K562 (cell line): ENCODE data around the gene CCDC71L. TPM values are rescaled to one million over a fixed set of nuclear protein-coding genes. Genes with fewer than 3 reads are reported as not detected.

Source experiments
- ARID1B ChIP-seq: fragments of 450-650 bp; IDR thresholded peaks from 2 replicates; pipeline ENCODE4 v1.6.1; 2016; ENCODE audit warnings: antibody characterized with exemption, mild to moderate bottlenecking, inconsistent platforms
- C11orf30 ChIP-seq: fragments of 450-650 bp; IDR thresholded peaks from 2 replicates; pipeline ENCODE4 v1.6.1; 2016; ENCODE audit warnings: low read depth, mild to moderate bottlenecking
- CBFA2T2 ChIP-seq: fragments of 450-650 bp; conservative IDR thresholded peaks from 2 replicates; pipeline ENCODE4 v1.6.1; 2017; ENCODE audit warnings: mild to moderate bottlenecking
- CHD2 ChIP-seq: IDR thresholded peaks from 2 replicates; pipeline ENCODE4 v1.6.1; 2011; ENCODE audit warnings: low read depth, low read length
- DNMT1 ChIP-seq: fragments of 450-650 bp; IDR thresholded peaks from 2 replicates; pipeline ENCODE4 v1.6.1; 2016; ENCODE audit warnings: antibody characterized with exemption, mild to moderate bottlenecking
- EP400 ChIP-seq: fragments of 450-650 bp; IDR thresholded peaks from 2 replicates; pipeline ENCODE4 v1.6.1; 2017; ENCODE audit warnings: antibody characterized with exemption, mild to moderate bottlenecking, moderate library complexity
- FOS ChIP-seq: IDR thresholded peaks from 3 replicates; pipeline ENCODE4 v1.6.1; 2011; ENCODE audit not compliant: insufficient read length; ENCODE audit errors: extremely low read depth
- HDAC2 ChIP-seq: fragments of 450-650 bp; IDR thresholded peaks from 2 replicates; pipeline ENCODE4 v1.6.1; 2016; ENCODE audit warnings: mild to moderate bottlenecking
- HSF4 ChIP-seq: fragments of 250-450 bp; sonication (Bioruptor Pico); IDR thresholded peaks from 2 replicates; pipeline ENCODE4 v2.1.2; 2022; ENCODE audit warnings: mild to moderate bottlenecking, moderate library complexity, borderline replicate concordance
- KDM1A ChIP-seq, 2 experiments: fragments of 450-650 bp; IDR thresholded peaks; 2 replicates each; pipeline ENCODE4 v1.6.1; 2016; ENCODE audit warnings: mild to moderate bottlenecking in 2 of 2
- KLF6 ChIP-seq: fragments of 250-450 bp; sonication (Bioruptor Pico); IDR thresholded peaks from 2 replicates; pipeline ENCODE4 v1.4.0; 2020; ENCODE audit warnings: mild to moderate bottlenecking, moderate library complexity, borderline replicate concordance
- MAFG ChIP-seq: fragments of 450-650 bp; conservative IDR thresholded peaks from 2 replicates; pipeline ENCODE4 v1.6.1; 2016; ENCODE audit warnings: missing genetic modification characterization, missing compliant biosample characterization
- NBN ChIP-seq: fragments of 450-650 bp; IDR thresholded peaks from 2 replicates; pipeline ENCODE4 v1.6.1; 2016; ENCODE audit warnings: low read depth, mild to moderate bottlenecking
- NCOA4 ChIP-seq: fragments of 450-650 bp; IDR thresholded peaks from 2 replicates; pipeline ENCODE4 v1.6.1; 2018; ENCODE audit warnings: mild to moderate bottlenecking; ENCODE audit not compliant: partially characterized antibody
- NFIX ChIP-seq: fragments of 250-450 bp; sonication (Bioruptor Pico); IDR thresholded peaks from 2 replicates; pipeline ENCODE4 v1.4.0; 2020; ENCODE audit warnings: low read depth, mild to moderate bottlenecking, moderate library complexity
- NR2C1 ChIP-seq, 2 experiments: fragments of 450-650 bp; IDR thresholded peaks; 2 replicates each; pipeline ENCODE4 v1.6.1; 2017; ENCODE audit warnings: mild to moderate bottlenecking in 2 of 2, antibody characterized with exemption in 1 of 2, inconsistent platforms in 1 of 2, missing compliant biosample characterization in 1 of 2, missing genetic modification characterization in 1 of 2
- PHF21A ChIP-seq: fragments of 450-650 bp; IDR thresholded peaks from 2 replicates; pipeline ENCODE4 v1.6.1; 2017; ENCODE audit warnings: low read depth, borderline replicate concordance
- RFX7 ChIP-seq: fragments of 250-450 bp; sonication (Bioruptor Pico); IDR thresholded peaks from 2 replicates; pipeline ENCODE4 v1.5.1; 2021; ENCODE audit warnings: mild to moderate bottlenecking
- SREBF1 ChIP-seq: fragments of 150-350 bp; IDR thresholded peaks from 2 replicates; pipeline ENCODE4 v1.6.1; 2014; ENCODE audit warnings: antibody characterized with exemption, low read depth, low read length, borderline replicate concordance
- TCF7L2 ChIP-seq: fragments of 150-350 bp; IDR thresholded peaks from 2 replicates; pipeline ENCODE4 v1.6.1; 2016; ENCODE audit warnings: low read depth, mild to moderate bottlenecking, low read length, moderate library complexity
- TOE1 ChIP-seq, 2 experiments: fragments of 450-650 bp in 1 of 2; sonication (generic) in 1 of 2; formaldehyde crosslinking in 1 of 2; IDR thresholded peaks; 2 replicates each; pipeline versions ENCODE4 v1.7.1 to v1.8.0; 2016 to 2022; ENCODE audit warnings: borderline replicate concordance in 2 of 2, mild to moderate bottlenecking in 2 of 2, antibody characterized with exemption in 1 of 2, inconsistent platforms in 1 of 2, low read depth in 1 of 2, missing genetic modification reagents in 1 of 2, moderate library complexity in 1 of 2
- U2AF2 ChIP-seq: fragments of 200-400 bp; formaldehyde crosslinking; optimal IDR thresholded peaks from 2 replicates; pipeline ENCODE3; 2017; ENCODE audit warnings: low read depth, mild to moderate bottlenecking, low read length
- ZBTB1 ChIP-seq: sonication (generic); formaldehyde crosslinking; IDR thresholded peaks from 2 replicates; pipeline ENCODE4 v1.8.1; 2023; ENCODE audit warnings: missing genetic modification reagents, low read depth, mild to moderate bottlenecking, borderline replicate concordance
- ZFP36 ChIP-seq: fragments of 150-350 bp; IDR thresholded peaks from 2 replicates; pipeline ENCODE4 v1.6.1; 2018; ENCODE audit warnings: low read length, low read depth; ENCODE audit not compliant: partially characterized antibody
- ZNF311 ChIP-seq: fragments of 250-450 bp; sonication (Bioruptor Pico); IDR thresholded peaks from 2 replicates; pipeline ENCODE4 v1.4.0; 2020; ENCODE audit warnings: mild to moderate bottlenecking, moderate library complexity
- ZNF830 ChIP-seq: fragments of 250-450 bp; sonication (Bioruptor Pico); IDR thresholded peaks from 2 replicates; pipeline ENCODE4 v1.5.0; 2021; ENCODE audit warnings: mild to moderate bottlenecking
- polyA plus RNA-seq, 8 experiments: library from polyadenylated mRNA; depleted of rRNA in 4 of 8; stranded (reverse) in 5 of 8; unstranded in 3 of 8; fragments of >200 nt; fragmentation: Nextera tagmentation in 2 of 8; fragmentation: Illumina TruSeq in 1 of 8; extraction: Ambion mirVana in 2 of 8; extraction: Trizol in 1 of 8; gene quantifications; 2 replicates each; pipeline versions ENCODE4 v1.2.1 to v1.2.3, GENCODE V29; 2011 to 2014; ENCODE audit warnings: inconsistent platforms in 1 of 8, missing spikeins in 1 of 8
- total RNA-seq, 7 experiments: library from RNA; depleted of rRNA in 6 of 7; stranded (reverse); fragments of >200 nt in 6 of 7; fragmentation: Illumina TruSeq in 2 of 7; extraction: Trizol in 2 of 7; gene quantifications; 2 replicates each; pipeline versions ENCODE4 v1.2.1 to v1.2.3, GENCODE V29; 2011 to 2021; ENCODE audit warnings: low replicate concordance in 1 of 7
- TF ChIP-seq, protein P1 (sequence below): fragments of 450-650 bp; conservative IDR thresholded peaks from 2 replicates; pipeline ENCODE4 v1.6.1; 2016; ENCODE audit warnings: missing genetic modification characterization, low read depth, mild to moderate bottlenecking, control low read depth, missing compliant biosample characterization
- TF ChIP-seq, protein P2 (sequence below): sonication (generic); formaldehyde crosslinking; IDR thresholded peaks from 2 replicates; pipeline ENCODE4 v1.8.0; 2023; ENCODE audit warnings: mild to moderate bottlenecking, missing genetic modification reagents

Gene CCDC71L
- total and polyA plus RNA-seq, 9 of the 15 experiments (the other 6 are each of a cell fraction or from before 2014, with no cell fraction given), result 5.7 to 108 (median 25.4) TPM

DNA sequence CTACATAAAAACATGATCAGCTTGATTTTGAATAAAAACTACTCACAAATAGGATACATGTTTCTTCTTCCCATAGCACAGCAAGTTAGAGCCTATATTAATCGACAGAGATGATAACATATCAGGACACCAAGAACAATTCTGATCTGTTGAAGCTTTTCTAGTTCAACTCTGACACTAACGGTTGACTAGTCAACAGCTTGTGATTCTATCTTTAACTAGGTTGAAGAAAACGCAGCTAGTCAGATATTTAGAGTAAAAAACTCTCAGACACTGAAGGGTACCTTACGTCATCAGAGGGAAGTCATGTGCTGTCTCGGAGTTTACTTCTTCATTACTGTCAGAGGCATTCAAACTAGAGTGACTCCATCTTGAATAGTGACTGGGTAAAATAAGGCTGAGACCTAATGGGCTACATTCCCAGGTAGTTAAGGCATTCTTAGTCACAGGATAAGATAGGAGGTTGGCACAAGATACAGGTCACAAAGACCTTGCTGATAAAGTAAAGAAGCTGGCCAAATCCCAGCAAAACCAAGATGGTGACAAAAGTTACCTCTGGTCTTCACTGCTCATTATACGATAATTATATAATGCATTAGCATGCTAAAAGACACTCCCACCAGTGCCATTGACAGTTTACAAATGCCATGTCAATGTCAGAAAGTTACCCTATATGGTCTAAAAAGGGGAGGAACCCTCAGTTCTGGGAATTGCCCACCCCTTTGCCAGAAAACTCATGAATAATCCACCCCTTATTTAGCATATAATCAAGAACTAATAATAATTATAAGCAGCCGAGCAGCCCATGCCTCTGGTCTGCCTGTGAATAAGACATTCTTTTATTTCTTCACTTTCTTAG is 21.3 kb downstream of the CCDC71L start (continued):
- TF ChIP-seq NBN, result no peak
- no peak for TF ChIP-seq HDAC2
- TF ChIP-seq CBFA2T2, result no peak
- TF ChIP-seq TOE1 (IDR thresholded peaks at IDR 0.05; ENCODE audit: borderline replicate concordance), result no peak
- TF ChIP-seq TOE1 (CRISPR knock-in tag; IDR thresholded peaks at IDR 0.05; ENCODE audit: borderline replicate concordance, low read depth), result no peak
- 0 out of 2 replicates have a peak, but pooled peaks have one; percentile 9 for TF ChIP-seq MAFG (tag)
- TF ChIP-seq RFX7, result no peak
- TF ChIP-seq ZFP36, result no peak
- no peak for TF ChIP-seq ZBTB1
- no peak for TF ChIP-seq HSF4
- TF ChIP-seq, protein P1, sequence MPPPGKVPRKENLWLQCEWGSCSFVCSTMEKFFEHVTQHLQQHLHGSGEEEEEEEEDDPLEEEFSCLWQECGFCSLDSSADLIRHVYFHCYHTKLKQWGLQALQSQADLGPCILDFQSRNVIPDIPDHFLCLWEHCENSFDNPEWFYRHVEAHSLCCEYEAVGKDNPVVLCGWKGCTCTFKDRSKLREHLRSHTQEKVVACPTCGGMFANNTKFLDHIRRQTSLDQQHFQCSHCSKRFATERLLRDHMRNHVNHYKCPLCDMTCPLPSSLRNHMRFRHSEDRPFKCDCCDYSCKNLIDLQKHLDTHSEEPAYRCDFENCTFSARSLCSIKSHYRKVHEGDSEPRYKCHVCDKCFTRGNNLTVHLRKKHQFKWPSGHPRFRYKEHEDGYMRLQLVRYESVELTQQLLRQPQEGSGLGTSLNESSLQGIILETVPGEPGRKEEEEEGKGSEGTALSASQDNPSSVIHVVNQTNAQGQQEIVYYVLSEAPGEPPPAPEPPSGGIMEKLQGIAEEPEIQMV, result no peak
- no peak for TF ChIP-seq ARID1B
- TF ChIP-seq C11orf30, result no peak
- no peak for TF ChIP-seq DNMT1
- TF ChIP-seq U2AF2, result no peak
- TF ChIP-seq NCOA4, result no peak
- TF ChIP-seq CHD2, result no peak
- peak; percentile 72; the same call in 1 of the 2 replicates for TF ChIP-seq ZNF311 (CRISPR knock-in tag)
- no peak for TF ChIP-seq TCF7L2
- TF ChIP-seq SREBF1, result no peak
- TF ChIP-seq, protein P2, sequence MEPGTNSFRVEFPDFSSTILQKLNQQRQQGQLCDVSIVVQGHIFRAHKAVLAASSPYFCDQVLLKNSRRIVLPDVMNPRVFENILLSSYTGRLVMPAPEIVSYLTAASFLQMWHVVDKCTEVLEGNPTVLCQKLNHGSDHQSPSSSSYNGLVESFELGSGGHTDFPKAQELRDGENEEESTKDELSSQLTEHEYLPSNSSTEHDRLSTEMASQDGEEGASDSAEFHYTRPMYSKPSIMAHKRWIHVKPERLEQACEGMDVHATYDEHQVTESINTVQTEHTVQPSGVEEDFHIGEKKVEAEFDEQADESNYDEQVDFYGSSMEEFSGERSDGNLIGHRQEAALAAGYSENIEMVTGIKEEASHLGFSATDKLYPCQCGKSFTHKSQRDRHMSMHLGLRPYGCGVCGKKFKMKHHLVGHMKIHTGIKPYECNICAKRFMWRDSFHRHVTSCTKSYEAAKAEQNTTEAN (CRISPR knock-in tag), result no peak
- TF ChIP-seq ZNF830, result no peak
- TF ChIP-seq NFIX (CRISPR knock-in tag), result no peak
- TF ChIP-seq KLF6, result peak; percentile 95
- no peak for TF ChIP-seq KDM1A (IDR thresholded peaks at IDR 0.05)
- no peak for TF ChIP-seq EP400
- no peak for TF ChIP-seq PHF21A
- no peak for TF ChIP-seq FOS
- no peak for TF ChIP-seq NR2C1 (IDR thresholded peaks at IDR 0.05)
- peak; percentile 84 for TF ChIP-seq NR2C1 (tag; IDR thresholded peaks at IDR 0.05)
